ENCODE results near the gene XCL2.

DNA sequence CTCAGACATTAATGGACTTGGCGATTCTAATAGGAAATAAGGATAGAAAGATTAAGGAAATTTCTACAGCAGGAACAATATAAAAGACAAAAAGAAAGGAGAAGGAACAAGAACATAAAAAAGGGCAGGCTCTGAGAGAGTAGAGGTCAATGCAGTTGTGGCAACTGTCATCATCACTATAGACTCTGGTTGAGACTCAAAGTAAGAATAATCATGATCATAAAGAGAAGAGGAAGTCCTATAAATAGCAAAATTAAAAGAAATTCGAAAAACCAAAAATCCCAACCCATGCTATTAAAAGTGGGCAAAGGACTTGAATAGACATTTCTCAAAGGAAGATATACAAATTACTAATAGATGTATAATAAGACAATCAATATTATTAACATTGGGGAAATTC is 18.2 kb upstream of the XCL2 start:
- TF ChIP-seq POLR2A (IDR thresholded peaks at IDR 0.05) (no peak), POLR2AphosphoS5 (IDR thresholded peaks at IDR 0.05) (no peak), EP300 (IDR thresholded peaks at IDR 0.05) (no peak)
- TF ChIP-seq, protein P1, sequence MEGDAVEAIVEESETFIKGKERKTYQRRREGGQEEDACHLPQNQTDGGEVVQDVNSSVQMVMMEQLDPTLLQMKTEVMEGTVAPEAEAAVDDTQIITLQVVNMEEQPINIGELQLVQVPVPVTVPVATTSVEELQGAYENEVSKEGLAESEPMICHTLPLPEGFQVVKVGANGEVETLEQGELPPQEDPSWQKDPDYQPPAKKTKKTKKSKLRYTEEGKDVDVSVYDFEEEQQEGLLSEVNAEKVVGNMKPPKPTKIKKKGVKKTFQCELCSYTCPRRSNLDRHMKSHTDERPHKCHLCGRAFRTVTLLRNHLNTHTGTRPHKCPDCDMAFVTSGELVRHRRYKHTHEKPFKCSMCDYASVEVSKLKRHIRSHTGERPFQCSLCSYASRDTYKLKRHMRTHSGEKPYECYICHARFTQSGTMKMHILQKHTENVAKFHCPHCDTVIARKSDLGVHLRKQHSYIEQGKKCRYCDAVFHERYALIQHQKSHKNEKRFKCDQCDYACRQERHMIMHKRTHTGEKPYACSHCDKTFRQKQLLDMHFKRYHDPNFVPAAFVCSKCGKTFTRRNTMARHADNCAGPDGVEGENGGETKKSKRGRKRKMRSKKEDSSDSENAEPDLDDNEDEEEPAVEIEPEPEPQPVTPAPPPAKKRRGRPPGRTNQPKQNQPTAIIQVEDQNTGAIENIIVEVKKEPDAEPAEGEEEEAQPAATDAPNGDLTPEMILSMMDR (IDR thresholded peaks at IDR 0.05) = no peak
